ENCODE measurements around the gene CGGBP1.
A peak's percentile ranks its signal among the peaks of the same experiment; 100 is the strongest.

The CGGBP1 gene

GRCh38 chr3:88058581-88059379 lies at the start of gene CGGBP1, which contains the start of gene ZNF654:
Gene CGGBP1 (minus strand): TSS chr3:88059005. CDS start chr3:88055976, 3,029 bp downstream.
Gene ZNF654 (plus strand): TSS chr3:88059255. CDS start chr3:88059320, 65 bp downstream.
- DNase-seq: peak; percentile 96

DNA sequence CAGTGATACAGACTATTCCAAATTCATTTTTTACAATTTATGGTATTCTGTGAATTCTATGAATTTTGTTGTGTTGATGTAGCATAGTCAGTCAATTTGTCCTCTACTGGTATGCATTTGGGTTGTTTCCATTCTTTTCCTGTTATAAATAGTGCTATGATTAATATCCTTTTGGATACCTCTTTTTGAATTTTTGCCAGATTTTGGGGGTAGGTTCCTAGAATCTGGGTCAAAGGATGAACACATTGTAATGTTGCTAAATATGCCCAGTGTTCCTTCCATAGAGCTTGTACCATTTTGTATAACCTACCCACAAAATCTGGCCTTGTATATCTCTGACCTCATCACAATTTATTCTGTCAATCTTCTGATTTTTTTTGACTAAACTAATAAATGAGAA lies 46.5 kb upstream of the CGGBP1 start:
- no peak for DNase-seq

DNA sequence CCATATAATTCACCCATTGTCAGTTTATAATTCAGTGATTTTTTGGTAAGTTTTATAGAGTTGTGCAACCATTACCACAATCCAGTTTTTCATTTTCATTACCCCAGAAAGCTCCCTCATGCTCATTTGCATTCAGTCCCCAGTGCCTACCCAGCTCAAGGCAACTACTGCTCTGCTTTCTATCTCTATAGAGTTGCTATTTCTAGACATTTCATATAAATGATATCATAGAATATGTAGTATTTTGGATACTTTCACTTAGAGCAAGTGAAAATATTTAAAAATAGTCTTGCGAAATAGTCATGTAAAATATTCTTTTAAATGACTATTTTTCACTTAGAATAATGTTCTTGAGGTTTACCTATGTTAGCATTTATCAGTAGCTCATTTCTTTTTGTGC lies 42.3 kb upstream of the CGGBP1 start:
- DNase-seq: no peak

GRCh38 chr3:88093266-88093665 lies 34.5 kb upstream of the CGGBP1 start:
- no peak for DNase-seq

DNA sequence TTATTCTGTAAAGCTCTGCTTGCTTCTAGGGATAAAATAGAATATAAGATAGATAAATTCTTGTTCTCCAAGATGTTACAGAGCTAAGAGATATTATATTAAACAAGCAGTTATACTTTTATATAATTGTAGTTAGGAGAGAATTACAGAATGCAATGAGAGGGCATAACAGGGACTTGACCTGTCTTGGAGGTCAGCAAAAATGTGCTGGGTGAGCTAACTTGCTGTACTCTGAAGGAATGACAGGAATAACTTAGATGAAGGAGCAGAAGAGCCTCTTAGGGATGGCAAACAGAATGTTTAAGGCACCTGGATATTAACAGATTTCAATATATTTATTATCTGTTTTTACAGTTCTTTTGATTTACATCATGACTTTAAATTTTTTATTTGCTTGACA lies 33.5 kb upstream of the CGGBP1 start:
- DNase-seq: no peak

- no peak for DNase-seq
Observed at GRCh38 chr3:88090681-88091080, 31.9 kb upstream of the CGGBP1 start.

DNA sequence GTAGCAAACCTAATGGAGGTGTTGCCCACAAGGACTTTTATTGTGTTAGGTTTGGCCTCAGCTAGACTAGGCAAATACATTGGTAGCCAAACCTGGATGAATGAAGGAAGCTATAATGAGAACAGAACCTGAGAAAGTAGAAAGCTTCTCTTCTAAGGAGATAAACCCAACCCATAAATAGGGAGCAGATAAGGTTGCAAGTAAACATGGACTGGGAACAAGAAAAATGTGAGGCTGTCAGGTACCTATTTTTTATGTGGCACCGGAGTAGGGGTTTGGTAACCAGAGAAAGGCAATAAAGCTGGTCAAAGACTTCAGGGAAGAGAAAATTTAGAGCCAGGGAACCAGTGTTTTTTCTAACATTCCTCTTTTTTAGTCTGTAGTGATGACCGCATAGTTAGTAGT lies 25.3 kb upstream of the CGGBP1 start:
- DNase-seq: no peak

- DNase-seq: no peak
Observed at GRCh38 chr3:88082854-88083253, 24.0 kb upstream of the CGGBP1 start.

DNA sequence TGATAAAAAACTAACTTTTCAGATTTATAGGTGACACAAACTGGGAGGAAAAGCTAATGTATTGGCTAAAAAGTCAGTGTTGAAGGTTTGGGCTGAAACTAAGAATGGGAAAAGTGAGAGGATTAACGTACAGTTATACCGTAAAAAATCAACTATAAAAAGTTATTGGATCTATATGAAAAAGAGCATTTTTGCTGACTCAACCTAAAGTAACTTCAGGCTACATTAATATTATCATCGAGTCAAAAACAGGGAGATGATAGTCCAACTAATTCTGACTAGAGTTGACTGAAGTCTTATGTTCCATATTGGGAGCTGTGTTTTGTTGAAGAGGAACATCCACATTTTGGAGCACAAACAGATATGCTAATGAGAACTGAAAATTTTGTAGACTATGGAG lies 20.1 kb upstream of the CGGBP1 start:
- no peak for DNase-seq

GRCh38 chr3:88076712-88077111 lies 17.9 kb upstream of the CGGBP1 start:
- no peak for DNase-seq

DNA sequence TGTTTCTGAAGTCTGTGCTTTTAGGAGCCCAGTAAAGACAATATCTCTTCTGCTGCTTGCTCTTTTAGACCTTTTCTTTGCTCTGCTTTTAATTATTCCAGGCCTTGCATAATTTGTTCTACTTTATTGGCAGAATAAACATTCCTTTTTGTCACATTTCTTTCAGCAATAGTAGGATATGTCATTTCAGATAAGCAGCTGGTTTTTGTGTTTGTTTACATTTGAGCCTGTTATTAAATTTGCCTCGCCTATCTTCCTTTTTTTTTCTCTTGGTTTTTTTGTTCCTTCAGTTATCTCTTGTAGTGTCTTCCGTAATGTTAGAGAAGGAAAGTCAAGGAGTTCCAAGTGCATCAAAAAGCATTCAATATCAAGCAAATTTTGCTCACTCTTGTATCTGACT lies 16.7 kb upstream of the CGGBP1 start:
- DNase-seq: no peak

GRCh38 chr3:88075072-88075471 lies 16.3 kb upstream of the CGGBP1 start:
- no peak for DNase-seq

DNA sequence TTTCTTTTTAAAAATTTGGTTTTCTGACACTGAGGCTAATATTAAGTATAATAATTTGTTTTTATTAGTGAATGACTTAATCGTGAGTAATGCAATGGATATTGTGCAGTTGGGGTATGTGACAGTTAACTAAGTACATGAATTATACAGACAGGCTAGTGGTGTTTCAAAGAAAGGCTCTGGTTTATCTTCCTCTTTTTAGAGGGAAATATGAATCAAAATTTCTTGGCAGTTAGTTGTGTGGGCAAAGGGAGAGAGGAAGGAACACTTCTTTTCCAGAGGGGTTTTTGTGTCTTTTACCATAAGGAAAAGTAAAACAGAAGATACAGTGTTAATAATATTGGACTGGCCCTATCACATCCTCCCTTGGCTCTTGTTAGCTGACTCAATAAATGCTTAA lies 2.9 kb upstream of the CGGBP1 start:
- no peak for DNase-seq

DNA sequence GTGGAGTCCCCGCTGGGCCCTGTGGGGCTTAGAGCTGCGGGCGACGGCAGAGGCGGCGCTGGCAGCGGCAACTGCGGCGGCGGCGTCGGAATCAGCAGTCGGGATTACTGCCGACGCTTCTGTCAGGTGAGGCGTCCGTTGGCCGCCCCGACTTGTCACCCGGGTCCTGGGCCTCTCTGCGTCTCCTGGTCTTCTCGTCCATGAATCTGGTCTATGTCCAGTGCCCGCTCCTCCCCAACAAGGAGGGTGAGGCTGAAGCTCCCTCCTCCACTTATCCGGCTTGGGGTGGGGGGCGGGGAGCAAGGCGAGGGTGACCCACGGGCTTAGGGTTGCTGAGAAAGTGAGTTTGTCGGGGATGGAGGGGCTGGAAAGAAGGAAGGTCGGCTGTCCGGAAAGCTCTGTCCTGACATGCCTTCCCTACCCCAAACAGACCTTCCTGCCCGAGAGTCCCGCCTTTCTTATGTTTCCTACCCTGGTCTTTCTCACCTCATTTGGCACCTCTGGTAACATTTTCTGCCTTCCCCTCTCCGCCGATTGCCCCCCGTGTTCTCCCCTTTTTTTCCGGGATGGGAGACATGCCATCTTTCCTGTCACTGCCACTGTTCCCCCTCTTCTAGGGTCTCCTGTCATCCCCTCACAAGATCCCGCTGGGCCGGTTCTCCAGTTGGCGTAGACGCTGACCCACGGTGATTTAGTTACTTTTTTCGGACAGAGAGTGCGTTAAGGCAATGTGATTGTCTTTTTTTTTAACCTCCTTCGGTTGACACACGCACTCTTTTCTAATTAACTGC lies 770 bp upstream of the CGGBP1 start:
- DNase-seq: no peak

DNA sequence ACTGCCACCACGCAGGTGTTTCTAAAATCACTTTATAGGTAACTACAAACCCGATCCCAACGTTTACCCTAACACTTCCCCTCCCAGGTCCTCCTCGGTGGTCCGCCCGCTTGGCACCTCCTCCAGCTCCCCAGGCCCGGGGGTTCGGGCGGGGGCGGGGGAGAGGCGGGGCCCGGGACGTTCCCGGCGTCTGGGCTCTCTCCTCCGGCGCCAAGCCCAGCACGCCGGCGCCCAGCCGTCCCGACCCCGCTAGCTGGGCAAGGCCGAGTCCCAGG lies 562 bp downstream of the CGGBP1 start:
- DNase-seq: no peak

GRCh38 chr3:88057630-88058305 lies 1.0 kb downstream of the CGGBP1 start:
- no peak for DNase-seq

- no peak for DNase-seq
Observed at GRCh38 chr3:88046766-88047165, 12.0 kb downstream of the CGGBP1 start.

DNA sequence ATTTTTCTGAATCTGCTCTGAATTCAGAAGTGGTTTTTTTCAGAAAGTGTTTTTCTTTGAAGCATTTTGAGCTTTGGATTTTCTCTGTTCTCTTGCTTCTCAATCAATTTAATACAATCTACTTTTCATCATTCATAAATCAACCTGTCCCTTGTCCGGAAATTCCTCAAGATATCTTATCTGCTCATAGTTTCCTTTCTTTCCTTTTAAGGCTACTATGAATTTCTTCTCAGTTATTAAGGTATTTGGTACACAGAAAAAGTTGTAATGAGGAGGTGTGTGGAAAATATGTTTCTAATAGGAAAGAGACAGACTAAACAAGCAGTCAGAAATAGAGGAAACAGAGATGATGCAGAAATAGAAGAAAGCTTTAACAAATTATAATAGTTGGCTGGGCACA lies 14.4 kb downstream of the CGGBP1 start:
- DNase-seq: no peak

- no peak for DNase-seq
Observed at GRCh38 chr3:88041005-88041404, 17.8 kb downstream of the CGGBP1 start.

DNA sequence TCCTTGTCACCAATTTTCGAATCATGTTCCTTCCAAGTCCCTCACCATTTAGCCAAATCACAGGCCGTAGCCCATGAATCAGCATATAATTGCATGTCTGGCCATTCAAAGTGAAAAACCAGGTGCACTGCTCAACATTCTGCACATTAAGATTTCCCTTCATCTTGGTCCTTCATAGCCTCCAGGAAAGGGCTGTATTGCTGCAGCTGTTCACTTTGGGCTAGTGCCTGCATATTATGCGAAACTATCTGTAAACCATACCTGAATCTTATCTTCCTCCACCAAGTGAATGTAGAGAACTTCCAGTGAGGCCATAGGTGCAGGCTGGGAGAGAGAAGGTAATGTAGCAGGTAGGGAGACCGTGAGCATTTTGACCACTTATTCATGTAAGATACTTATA lies 18.3 kb downstream of the CGGBP1 start:
- no peak for DNase-seq

GRCh38 chr3:88038566-88038965 lies 20.2 kb downstream of the CGGBP1 start:
- DNase-seq: peak; percentile 80

DNA sequence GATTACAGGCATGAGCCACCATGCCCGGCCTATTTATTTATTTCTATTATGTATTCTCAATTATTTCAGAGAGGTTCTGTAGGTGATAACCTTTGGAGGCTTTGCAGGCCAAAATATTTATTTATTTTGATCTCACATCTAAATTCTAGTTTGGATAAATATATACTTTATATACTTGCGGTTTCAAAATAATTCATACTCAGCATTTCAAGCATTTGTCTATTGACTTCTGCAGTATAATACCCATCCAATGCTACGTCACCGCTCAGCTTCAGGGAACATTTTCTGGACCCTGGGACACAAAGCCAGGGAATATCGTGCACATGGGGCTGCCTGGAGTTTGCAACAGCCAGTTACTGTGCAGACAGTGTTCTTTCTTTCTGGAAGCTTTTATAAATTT lies 22.6 kb downstream of the CGGBP1 start:
- no peak for DNase-seq

- no peak for DNase-seq
Observed at GRCh38 chr3:88034491-88035275, 24.1 kb downstream of the CGGBP1 start.
